K562 (cell line): Measurements from ENCODE around the gene MRPL11. TPM values are rescaled to one million over a fixed set of nuclear protein-coding genes. Genes with fewer than 3 reads are reported as not detected.
A peak's percentile ranks its signal among the peaks of the same experiment; 100 is the strongest.

Experiments
- CBX3 ChIP-seq, 2 experiments: IDR thresholded peaks; 1 replicate in 1 of 2; 2 replicates in 1 of 2; pipeline ENCODE4 v1.6.1; 2012; ENCODE audit warnings: inconsistent platforms in 2 of 2, low read length in 2 of 2, borderline replicate concordance in 1 of 2, control low read depth in 1 of 2
- DMBX1 ChIP-seq: fragments of 250-450 bp; sonication (Bioruptor Pico); IDR thresholded peaks from 2 replicates; pipeline ENCODE4 v1.8.0; 2022; ENCODE audit warnings: inconsistent platforms, mild to moderate bottlenecking, moderate library complexity, borderline replicate concordance
- GABPB1 ChIP-seq: sonication (generic); formaldehyde crosslinking; IDR thresholded peaks from 2 replicates; pipeline ENCODE4 v1.8.0; 2022; ENCODE audit warnings: mild to moderate bottlenecking, missing genetic modification reagents
- LCOR ChIP-seq: sonication (generic); formaldehyde crosslinking; IDR thresholded peaks from 2 replicates; pipeline ENCODE4 v1.8.0; 2022; ENCODE audit warnings: mild to moderate bottlenecking, missing genetic modification reagents
- NONO ChIP-seq, 2 experiments: fragments of 200-400 bp in 1 of 2; fragments of 450-650 bp in 1 of 2; formaldehyde crosslinking in 1 of 2; IDR thresholded peaks; 2 replicates each; pipeline ENCODE4 v1.6.1; 2017; ENCODE audit warnings: low read depth in 2 of 2, mild to moderate bottlenecking in 2 of 2, moderate library complexity in 2 of 2, low read length in 1 of 2
- PML ChIP-seq: IDR thresholded peaks from 2 replicates; pipeline ENCODE4 v1.6.1; 2012; ENCODE audit warnings: low read length, inconsistent platforms
- SOX6 ChIP-seq: fragments of 450-650 bp; IDR thresholded peaks from 2 replicates; pipeline ENCODE4 v1.6.1; 2014; ENCODE audit warnings: mild to moderate bottlenecking
- TAF15 ChIP-seq: fragments of 200-400 bp; formaldehyde crosslinking; IDR thresholded peaks from 2 replicates; pipeline ENCODE4 v1.6.1; 2017; ENCODE audit warnings: mild to moderate bottlenecking, low read depth, low read length, moderate library complexity
- TSC22D4 ChIP-seq: fragments of 450-650 bp; IDR thresholded peaks from 2 replicates; pipeline ENCODE4 v1.6.1; 2016; ENCODE audit warnings: missing genetic modification characterization, missing biosample characterization, control low read depth
- ZBTB11 ChIP-seq, 3 experiments: fragments of 200-800 bp in 1 of 3; fragments of 250-450 bp in 1 of 3; fragments of 450-650 bp in 1 of 3; sonication (Bioruptor Pico) in 1 of 3; sonication (Bioruptor generic) in 1 of 3; formaldehyde crosslinking in 1 of 3; IDR thresholded peaks; 2 replicates each; pipeline versions ENCODE4 v1.6.1 to v1.8.0; 2016 to 2022; ENCODE audit warnings: mild to moderate bottlenecking in 2 of 3, missing genetic modification characterization in 2 of 3, missing compliant biosample characterization in 1 of 3, moderate library complexity in 1 of 3
- polyA plus RNA-seq, 8 experiments: library from polyadenylated mRNA; depleted of rRNA in 4 of 8; stranded (reverse) in 5 of 8; unstranded in 3 of 8; fragments of >200 nt; fragmentation: Nextera tagmentation in 2 of 8; fragmentation: Illumina TruSeq in 1 of 8; extraction: Ambion mirVana in 2 of 8; extraction: Trizol in 1 of 8; gene quantifications; 2 replicates each; pipeline versions ENCODE4 v1.2.1 to v1.2.3, GENCODE V29; 2011 to 2014; ENCODE audit warnings: inconsistent platforms in 1 of 8, missing spikeins in 1 of 8
- total RNA-seq, 7 experiments: library from RNA; depleted of rRNA in 6 of 7; stranded (reverse); fragments of >200 nt in 6 of 7; fragmentation: Illumina TruSeq in 2 of 7; extraction: Trizol in 2 of 7; gene quantifications; 2 replicates each; pipeline versions ENCODE4 v1.2.1 to v1.2.3, GENCODE V29; 2011 to 2021; ENCODE audit warnings: low replicate concordance in 1 of 7
- TF ChIP-seq, protein P1 (sequence below): fragments of 200-600 bp; sonication (generic); IDR thresholded peaks from one replicate; pipeline ENCODE4 v1.6.1; 2012; ENCODE audit warnings: mild to moderate bottlenecking, low read depth, low read length, inconsistent platforms

Gene MRPL11
- total and polyA plus RNA-seq, 9 of the 15 experiments (the other 6 are each of a cell fraction or from before 2014, with no cell fraction given), result 33.0 to 173 (median 91.9) TPM

GRCh38 chr11:66408488-66409214, 30.0 kb downstream of the MRPL11 start (continued):
- TF ChIP-seq, protein P1, sequence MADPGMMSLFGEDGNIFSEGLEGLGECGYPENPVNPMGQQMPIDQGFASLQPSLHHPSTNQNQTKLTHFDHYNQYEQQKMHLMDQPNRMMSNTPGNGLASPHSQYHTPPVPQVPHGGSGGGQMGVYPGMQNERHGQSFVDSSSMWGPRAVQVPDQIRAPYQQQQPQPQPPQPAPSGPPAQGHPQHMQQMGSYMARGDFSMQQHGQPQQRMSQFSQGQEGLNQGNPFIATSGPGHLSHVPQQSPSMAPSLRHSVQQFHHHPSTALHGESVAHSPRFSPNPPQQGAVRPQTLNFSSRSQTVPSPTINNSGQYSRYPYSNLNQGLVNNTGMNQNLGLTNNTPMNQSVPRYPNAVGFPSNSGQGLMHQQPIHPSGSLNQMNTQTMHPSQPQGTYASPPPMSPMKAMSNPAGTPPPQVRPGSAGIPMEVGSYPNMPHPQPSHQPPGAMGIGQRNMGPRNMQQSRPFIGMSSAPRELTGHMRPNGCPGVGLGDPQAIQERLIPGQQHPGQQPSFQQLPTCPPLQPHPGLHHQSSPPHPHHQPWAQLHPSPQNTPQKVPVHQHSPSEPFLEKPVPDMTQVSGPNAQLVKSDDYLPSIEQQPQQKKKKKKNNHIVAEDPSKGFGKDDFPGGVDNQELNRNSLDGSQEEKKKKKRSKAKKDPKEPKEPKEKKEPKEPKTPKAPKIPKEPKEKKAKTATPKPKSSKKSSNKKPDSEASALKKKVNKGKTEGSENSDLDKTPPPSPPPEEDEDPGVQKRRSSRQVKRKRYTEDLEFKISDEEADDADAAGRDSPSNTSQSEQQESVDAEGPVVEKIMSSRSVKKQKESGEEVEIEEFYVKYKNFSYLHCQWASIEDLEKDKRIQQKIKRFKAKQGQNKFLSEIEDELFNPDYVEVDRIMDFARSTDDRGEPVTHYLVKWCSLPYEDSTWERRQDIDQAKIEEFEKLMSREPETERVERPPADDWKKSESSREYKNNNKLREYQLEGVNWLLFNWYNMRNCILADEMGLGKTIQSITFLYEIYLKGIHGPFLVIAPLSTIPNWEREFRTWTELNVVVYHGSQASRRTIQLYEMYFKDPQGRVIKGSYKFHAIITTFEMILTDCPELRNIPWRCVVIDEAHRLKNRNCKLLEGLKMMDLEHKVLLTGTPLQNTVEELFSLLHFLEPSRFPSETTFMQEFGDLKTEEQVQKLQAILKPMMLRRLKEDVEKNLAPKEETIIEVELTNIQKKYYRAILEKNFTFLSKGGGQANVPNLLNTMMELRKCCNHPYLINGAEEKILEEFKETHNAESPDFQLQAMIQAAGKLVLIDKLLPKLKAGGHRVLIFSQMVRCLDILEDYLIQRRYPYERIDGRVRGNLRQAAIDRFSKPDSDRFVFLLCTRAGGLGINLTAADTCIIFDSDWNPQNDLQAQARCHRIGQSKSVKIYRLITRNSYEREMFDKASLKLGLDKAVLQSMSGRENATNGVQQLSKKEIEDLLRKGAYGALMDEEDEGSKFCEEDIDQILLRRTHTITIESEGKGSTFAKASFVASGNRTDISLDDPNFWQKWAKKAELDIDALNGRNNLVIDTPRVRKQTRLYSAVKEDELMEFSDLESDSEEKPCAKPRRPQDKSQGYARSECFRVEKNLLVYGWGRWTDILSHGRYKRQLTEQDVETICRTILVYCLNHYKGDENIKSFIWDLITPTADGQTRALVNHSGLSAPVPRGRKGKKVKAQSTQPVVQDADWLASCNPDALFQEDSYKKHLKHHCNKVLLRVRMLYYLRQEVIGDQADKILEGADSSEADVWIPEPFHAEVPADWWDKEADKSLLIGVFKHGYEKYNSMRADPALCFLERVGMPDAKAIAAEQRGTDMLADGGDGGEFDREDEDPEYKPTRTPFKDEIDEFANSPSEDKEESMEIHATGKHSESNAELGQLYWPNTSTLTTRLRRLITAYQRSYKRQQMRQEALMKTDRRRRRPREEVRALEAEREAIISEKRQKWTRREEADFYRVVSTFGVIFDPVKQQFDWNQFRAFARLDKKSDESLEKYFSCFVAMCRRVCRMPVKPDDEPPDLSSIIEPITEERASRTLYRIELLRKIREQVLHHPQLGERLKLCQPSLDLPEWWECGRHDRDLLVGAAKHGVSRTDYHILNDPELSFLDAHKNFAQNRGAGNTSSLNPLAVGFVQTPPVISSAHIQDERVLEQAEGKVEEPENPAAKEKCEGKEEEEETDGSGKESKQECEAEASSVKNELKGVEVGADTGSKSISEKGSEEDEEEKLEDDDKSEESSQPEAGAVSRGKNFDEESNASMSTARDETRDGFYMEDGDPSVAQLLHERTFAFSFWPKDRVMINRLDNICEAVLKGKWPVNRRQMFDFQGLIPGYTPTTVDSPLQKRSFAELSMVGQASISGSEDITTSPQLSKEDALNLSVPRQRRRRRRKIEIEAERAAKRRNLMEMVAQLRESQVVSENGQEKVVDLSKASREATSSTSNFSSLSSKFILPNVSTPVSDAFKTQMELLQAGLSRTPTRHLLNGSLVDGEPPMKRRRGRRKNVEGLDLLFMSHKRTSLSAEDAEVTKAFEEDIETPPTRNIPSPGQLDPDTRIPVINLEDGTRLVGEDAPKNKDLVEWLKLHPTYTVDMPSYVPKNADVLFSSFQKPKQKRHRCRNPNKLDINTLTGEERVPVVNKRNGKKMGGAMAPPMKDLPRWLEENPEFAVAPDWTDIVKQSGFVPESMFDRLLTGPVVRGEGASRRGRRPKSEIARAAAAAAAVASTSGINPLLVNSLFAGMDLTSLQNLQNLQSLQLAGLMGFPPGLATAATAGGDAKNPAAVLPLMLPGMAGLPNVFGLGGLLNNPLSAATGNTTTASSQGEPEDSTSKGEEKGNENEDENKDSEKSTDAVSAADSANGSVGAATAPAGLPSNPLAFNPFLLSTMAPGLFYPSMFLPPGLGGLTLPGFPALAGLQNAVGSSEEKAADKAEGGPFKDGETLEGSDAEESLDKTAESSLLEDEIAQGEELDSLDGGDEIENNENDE, result no peak
- TF ChIP-seq LCOR (CRISPR knock-in tag) (peak; percentile 89), TSC22D4 (no peak), NONO (IDR thresholded peaks at IDR 0.05; ENCODE audit: low read depth in 2 of 2, low read length in 1 of 2) (0 out of 4 replicates have a peak, but pooled peaks of 1 of the 2 experiments have one; percentile 32), CBX3 (IDR thresholded peaks at IDR 0.05; ENCODE audit: borderline replicate concordance in 1 of 2, low read length in 2 of 2) (0 out of 3 replicates have a peak, but pooled peaks of 1 of the 2 experiments have one; percentile 23), DMBX1 (CRISPR knock-in tag) (no peak), SOX6 (0 out of 2 replicates have a peak, but pooled peaks have one; percentile 32), TAF15 (no peak), GABPB1 (CRISPR knock-in tag) (peak; percentile 75), PML (no peak), ZBTB11 (CRISPR knock-in tag; IDR thresholded peaks at IDR 0.05) (peak in 1 of 3 experiments; percentile 31; a peak in 1 of 6 replicates)
